Activated CD8-positive, alpha-beta memory T cell treated with anti-CD3 and anti-CD28 coated beads, Interleukin-2, amount 50 U/mL, for 1 hour (primary cell): Measurements from ENCODE around the gene SLC16A8.
"Not testable (repeated sequence)": the region's sequence is repeated elsewhere in the genome, so short reads cannot be mapped to it uniquely, and the experiment has no call there.

ENCODE experiments used
- DNase-seq: peaks from one replicate; pipeline ENCODE4 v3.0.0-alpha.2; 2020; ENCODE audit errors: extremely low read depth

SLC16A8 gene

GRCh38 chr22:38087855-38088254 is 3.9 kb upstream of the SLC16A8 start:
- no peak for DNase-seq

DNA sequence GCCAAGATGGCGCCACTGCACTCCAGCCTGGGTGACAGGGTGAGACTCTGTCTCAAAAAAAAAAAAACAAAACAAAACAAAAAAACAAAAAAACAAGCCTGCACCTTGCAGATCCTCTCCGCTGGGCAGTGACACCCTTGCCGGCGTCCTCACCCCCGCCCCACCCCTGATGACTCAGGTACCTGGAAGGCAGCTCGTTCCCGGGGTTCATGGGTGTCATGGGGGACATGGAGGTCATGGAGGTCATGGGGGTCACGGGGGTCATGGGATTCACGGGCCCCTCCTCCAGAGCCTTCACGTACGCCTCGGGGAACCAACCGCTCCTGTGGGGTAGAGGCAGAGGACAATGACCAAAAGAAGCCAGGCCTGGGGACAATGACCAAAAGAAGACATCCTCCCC is 3.0 kb upstream of the SLC16A8 start:
- no peak for DNase-seq

GRCh38 chr22:38086001-38086845 is 2.2 kb upstream of the SLC16A8 start:
- DNase-seq = no peak

DNA sequence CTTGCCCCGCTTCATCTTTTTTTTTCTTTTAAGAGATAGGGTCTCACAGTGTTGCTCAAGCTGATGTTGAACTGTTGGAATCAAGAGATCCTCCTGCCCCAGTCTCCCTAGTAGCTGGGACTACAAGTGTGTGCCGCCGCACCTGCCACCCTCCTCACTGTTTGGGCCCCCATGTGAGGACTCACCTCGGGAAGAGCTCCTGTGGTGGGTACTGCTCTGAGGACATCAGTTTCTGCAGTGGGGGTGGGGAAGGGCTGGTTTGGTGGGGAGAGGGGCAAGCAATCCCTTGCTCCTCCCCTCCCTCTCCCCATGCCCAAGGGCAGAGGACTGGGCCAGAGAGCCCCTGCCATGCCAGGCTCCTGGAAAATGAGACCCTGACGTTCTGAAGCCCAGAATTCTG is 1.5 kb upstream of the SLC16A8 start:
- no peak for DNase-seq

- DNase-seq = no peak
Measured at GRCh38 chr22:38085056-38085455, 1.1 kb upstream of the SLC16A8 start.

DNA sequence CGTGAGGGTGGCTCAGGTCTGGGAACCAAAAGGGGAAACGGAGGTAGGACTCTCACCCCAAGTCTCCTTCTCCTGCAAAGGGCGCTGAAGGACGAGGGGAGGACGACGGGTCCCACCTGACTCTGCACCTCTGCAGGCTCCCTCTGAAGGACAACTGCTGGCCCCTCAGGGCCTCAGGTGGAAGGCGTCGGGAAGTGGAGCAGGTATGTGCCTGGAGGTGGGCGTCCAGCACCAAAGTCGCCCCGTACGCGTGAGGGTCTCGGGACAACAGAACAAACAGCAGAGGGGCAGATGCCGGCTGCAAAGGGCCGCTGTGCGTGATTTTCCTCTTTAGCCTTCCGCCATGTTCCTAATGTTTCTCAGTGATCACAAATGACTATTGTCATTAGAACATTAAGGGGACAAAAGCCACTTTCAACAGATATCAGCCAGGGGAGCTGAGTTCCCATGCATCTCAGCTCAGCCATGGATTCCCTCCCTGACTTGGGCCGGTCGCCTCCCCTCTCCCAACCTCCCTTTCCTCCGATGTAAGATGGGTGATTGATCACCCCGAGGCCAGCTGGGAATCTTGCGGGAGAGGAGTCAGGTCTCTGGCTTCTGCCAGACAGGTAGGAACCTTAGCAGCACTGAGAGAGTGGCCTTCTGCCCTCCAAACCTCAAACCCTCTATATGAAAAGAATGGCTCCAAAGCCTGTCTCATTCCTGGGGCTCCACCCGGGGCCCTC is 836 bp downstream of the SLC16A8 start:
- DNase-seq = no peak

- no peak for DNase-seq
Measured at GRCh38 chr22:38081941-38082828, 1.8 kb downstream of the SLC16A8 start.

GRCh38 chr22:38081636-38081940 is 2.4 kb downstream of the SLC16A8 start:
- no peak for DNase-seq

DNA sequence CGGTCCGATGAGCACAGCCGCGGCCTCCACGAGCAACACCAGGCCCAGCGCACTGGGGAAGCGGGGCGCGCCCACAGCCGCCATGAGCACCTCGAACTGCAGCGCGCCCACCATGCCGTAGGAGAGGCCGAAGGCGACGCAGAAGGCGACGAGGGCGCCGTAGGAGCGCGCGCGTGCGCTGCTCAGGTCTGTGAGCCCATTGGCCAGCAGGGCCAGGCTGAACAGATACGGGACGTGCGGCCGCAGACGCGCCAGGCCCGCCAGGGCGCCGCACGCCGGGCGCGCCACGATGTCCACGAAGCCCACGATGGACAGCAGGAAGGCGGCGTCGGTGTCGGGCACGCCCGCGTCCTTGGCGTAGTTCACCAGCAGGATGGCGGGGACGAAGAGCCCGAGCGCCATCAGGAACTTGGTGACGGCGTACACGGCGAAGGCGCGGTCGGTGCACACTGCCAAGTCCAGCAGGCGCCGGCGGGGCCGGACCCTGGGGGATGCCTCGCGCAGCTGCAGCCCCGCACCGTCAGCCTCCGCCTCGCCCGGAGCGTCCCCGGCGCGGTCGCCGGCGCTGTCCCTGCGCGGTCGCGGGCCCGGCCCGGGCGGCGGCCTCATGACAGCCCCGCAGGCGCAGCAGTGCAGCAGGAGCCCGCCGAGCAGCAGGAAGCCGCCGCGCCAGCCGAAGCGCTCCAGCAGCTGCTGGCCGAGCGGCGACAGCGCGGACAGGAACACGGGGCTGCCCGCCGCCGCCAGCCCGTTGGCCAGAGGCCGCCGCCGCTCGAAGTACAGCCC is 2.9 kb downstream of the SLC16A8 start:
- DNase-seq = no peak

- no peak for DNase-seq
Measured at GRCh38 chr22:38080474-38080849, 3.5 kb downstream of the SLC16A8 start.

GRCh38 chr22:38079804-38080203 is 4.2 kb downstream of the SLC16A8 start:
- DNase-seq = no peak

- not testable (repeated sequence) for DNase-seq
Measured at GRCh38 chr22:38079208-38079607, 4.8 kb downstream of the SLC16A8 start.

- DNase-seq = no peak
Measured at GRCh38 chr22:38078046-38078840, 5.7 kb downstream of the SLC16A8 start.

DNA sequence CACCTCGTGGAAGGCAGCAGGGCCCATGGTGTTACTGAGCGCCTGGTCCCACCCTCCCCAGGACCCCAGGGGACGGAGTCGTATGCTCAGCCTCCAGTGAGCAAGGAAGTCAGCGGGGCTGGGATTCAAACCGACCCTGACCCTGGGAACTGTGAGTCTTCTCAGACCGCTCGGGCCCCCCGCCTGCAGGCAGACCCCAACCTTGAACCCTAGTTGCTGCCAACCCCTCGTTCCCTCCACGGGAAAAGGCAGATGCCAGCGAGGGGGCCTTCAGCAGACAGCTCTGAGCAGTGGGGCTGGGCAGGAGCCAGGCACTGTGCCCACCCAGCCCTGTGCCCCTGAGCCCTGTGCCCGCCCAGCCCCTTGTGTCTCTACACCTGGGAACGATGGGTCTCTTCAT is 6.4 kb downstream of the SLC16A8 start:
- no peak for DNase-seq

DNA sequence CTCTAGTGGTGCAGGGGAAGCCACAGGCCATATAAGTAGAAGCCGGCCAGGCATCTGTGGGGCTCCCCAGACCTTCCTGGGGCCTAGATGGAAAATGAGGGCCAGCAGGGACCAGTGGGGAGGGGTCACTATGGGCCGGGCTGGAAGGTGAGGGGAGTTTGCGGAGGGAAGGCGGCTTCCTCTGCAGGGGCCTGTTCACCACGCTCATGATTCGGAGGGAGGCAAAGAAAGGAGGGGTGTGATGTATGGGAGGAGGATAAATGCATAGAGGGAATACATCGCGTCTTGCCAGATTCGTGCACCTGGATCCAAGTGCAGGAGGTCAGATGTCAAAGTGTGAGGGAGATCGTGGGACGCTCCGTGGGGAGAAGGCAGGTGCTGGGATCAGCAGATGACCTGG is 6.9 kb downstream of the SLC16A8 start:
- DNase-seq = no peak

DNA sequence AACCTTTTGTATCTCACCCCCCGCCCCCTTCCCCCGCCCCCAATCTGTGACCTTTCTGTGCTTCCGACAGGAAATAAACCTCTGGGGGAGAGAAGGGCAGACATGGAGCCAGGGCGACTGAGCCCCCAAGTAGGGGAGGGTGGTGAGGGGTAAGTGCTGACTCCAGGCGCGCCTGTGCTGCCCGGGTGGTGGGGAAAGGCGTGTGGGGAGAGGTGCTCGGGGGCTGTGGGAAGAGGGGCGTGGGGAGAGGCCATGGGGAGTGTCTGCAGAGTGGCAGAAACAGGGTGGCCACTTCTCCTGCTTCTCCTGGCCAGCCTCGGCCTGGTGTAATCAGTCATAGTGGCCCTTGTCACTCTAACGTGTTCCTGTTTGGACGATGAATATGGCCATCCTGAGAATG is 8.0 kb downstream of the SLC16A8 start:
- DNase-seq = no peak

GRCh38 chr22:38075105-38075825 is 8.7 kb downstream of the SLC16A8 start:
- DNase-seq = no peak

- DNase-seq = no peak
Measured at GRCh38 chr22:38074181-38075104, 9.5 kb downstream of the SLC16A8 start.
